ENCODE results near the gene ERCC1. TPM values are rescaled to one million over a fixed set of nuclear protein-coding genes. Genes with fewer than 3 reads are reported as not detected.

The ERCC1 gene
- total and polyA plus RNA-seq, 2 of the 13 experiments (the other 11 are each of a cell fraction or from before 2014, with no cell fraction given), result 40.0 to 66.4 TPM

DNA sequence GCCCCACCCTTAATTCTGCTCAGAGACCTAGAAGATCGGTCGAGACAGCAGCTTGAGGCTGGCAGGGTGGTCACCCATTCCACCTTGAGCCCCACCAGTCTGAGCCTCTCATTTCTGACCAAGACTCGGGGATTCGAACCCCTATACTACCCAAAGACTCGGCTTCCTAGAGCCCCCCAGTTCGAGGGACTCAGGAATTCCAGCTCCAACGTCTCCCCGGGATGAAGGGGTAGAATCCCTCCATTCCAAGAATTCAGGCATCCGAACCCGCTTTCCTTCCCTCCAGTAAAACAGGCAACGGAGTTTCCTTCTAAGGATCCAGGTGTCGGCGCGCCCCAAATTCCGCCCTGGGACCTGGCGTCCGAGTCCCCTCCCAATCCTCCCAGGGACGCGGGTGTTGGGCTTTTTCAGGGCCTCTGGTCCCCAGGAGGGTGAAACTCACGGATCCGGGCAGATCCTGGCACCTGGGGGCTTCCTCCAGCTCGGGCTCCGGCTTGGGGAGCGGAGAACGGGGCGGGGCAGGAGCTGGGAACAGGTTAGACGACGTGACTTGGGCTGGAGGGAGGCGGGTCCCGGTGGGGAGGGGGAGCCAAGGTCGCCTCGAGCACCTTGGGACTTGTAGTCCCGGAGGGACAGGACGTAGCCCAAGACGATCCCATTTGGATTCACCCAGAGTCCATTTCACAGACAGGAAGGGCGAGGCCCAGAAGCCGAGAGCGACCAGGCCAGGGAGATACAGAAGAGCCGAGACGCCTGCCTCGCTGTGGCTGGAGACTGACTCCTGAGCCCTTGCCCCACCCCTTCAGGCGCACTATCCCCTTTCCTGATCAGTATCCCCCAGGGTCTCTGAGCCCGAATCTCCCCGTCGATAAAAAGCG, 18.9 kb downstream of the ERCC1 start, which contains the start of gene PPP1R13L (continued):
- peak; percentile 80; the same call in 1 of the 2 replicates for TF ChIP-seq ADNP (CRISPR knock-in tag; IDR thresholded peaks at IDR 0.05)
- TF ChIP-seq RELA (CRISPR knock-in tag; IDR thresholded peaks at IDR 0.05), result no peak
- no peak for TF ChIP-seq ZMYM4 (CRISPR knock-in tag; IDR thresholded peaks at IDR 0.05)
- TF ChIP-seq NR2F6 (IDR thresholded peaks at IDR 0.05), result no peak
- peak; percentile 53 for TF ChIP-seq NR2F6 (CRISPR knock-in tag; IDR thresholded peaks at IDR 0.05)
- TF ChIP-seq ZNF101 (CRISPR knock-in tag; IDR thresholded peaks at IDR 0.05; ENCODE audit: borderline replicate concordance, low read depth), result no peak
- TF ChIP-seq, protein P1, sequence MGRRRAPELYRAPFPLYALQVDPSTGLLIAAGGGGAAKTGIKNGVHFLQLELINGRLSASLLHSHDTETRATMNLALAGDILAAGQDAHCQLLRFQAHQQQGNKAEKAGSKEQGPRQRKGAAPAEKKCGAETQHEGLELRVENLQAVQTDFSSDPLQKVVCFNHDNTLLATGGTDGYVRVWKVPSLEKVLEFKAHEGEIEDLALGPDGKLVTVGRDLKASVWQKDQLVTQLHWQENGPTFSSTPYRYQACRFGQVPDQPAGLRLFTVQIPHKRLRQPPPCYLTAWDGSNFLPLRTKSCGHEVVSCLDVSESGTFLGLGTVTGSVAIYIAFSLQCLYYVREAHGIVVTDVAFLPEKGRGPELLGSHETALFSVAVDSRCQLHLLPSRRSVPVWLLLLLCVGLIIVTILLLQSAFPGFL (CRISPR knock-in tag; IDR thresholded peaks at IDR 0.05), result no peak
- no peak for TF ChIP-seq SNAPC2 (CRISPR knock-in tag; IDR thresholded peaks at IDR 0.05)
- TF ChIP-seq NCOA5 (CRISPR knock-in tag; IDR thresholded peaks at IDR 0.05), result no peak
- TF ChIP-seq ZNF556 (CRISPR knock-in tag; IDR thresholded peaks at IDR 0.05; ENCODE audit: borderline replicate concordance), result peak; percentile 81
- no peak for TF ChIP-seq HMG20A (CRISPR knock-in tag; IDR thresholded peaks at IDR 0.05; ENCODE audit: borderline replicate concordance)
- TF ChIP-seq, protein P2, sequence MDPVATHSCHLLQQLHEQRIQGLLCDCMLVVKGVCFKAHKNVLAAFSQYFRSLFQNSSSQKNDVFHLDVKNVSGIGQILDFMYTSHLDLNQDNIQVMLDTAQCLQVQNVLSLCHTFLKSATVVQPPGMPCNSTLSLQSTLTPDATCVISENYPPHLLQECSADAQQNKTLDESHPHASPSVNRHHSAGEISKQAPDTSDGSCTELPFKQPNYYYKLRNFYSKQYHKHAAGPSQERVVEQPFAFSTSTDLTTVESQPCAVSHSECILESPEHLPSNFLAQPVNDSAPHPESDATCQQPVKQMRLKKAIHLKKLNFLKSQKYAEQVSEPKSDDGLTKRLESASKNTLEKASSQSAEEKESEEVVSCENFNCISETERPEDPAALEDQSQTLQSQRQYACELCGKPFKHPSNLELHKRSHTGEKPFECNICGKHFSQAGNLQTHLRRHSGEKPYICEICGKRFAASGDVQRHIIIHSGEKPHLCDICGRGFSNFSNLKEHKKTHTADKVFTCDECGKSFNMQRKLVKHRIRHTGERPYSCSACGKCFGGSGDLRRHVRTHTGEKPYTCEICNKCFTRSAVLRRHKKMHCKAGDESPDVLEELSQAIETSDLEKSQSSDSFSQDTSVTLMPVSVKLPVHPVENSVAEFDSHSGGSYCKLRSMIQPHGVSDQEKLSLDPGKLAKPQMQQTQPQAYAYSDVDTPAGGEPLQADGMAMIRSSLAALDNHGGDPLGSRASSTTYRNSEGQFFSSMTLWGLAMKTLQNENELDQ (CRISPR knock-in tag; IDR thresholded peaks at IDR 0.05; ENCODE audit: borderline replicate concordance), result no peak
- TF ChIP-seq TCF7 (IDR thresholded peaks at IDR 0.05; ENCODE audit: low read depth), result no peak
- TF ChIP-seq, protein P3, sequence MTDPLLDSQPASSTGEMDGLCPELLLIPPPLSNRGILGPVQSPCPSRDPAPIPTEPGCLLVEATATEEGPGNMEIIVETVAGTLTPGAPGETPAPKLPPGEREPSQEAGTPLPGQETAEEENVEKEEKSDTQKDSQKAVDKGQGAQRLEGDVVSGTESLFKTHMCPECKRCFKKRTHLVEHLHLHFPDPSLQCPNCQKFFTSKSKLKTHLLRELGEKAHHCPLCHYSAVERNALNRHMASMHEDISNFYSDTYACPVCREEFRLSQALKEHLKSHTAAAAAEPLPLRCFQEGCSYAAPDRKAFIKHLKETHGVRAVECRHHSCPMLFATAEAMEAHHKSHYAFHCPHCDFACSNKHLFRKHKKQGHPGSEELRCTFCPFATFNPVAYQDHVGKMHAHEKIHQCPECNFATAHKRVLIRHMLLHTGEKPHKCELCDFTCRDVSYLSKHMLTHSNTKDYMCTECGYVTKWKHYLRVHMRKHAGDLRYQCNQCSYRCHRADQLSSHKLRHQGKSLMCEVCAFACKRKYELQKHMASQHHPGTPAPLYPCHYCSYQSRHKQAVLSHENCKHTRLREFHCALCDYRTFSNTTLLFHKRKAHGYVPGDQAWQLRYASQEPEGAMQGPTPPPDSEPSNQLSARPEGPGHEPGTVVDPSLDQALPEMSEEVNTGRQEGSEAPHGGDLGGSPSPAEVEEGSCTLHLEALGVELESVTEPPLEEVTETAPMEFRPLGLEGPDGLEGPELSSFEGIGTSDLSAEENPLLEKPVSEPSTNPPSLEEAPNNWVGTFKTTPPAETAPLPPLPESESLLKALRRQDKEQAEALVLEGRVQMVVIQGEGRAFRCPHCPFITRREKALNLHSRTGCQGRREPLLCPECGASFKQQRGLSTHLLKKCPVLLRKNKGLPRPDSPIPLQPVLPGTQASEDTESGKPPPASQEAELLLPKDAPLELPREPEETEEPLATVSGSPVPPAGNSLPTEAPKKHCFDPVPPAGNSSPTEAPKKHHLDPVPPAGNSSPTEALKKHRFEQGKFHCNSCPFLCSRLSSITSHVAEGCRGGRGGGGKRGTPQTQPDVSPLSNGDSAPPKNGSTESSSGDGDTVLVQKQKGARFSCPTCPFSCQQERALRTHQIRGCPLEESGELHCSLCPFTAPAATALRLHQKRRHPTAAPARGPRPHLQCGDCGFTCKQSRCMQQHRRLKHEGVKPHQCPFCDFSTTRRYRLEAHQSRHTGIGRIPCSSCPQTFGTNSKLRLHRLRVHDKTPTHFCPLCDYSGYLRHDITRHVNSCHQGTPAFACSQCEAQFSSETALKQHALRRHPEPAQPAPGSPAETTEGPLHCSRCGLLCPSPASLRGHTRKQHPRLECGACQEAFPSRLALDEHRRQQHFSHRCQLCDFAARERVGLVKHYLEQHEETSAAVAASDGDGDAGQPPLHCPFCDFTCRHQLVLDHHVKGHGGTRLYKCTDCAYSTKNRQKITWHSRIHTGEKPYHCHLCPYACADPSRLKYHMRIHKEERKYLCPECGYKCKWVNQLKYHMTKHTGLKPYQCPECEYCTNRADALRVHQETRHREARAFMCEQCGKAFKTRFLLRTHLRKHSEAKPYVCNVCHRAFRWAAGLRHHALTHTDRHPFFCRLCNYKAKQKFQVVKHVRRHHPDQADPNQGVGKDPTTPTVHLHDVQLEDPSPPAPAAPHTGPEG (CRISPR knock-in tag; IDR thresholded peaks at IDR 0.05), result no peak
- no peak for TF ChIP-seq CBX5 (CRISPR knock-in tag; IDR thresholded peaks at IDR 0.05; ENCODE audit: borderline replicate concordance)
- TF ChIP-seq PAWR (CRISPR knock-in tag; IDR thresholded peaks at IDR 0.05; ENCODE audit: borderline replicate concordance), result no peak
